A673 (cell line): Measurements from ENCODE around the gene RIC8A.

Experiments
- EZH2 ChIP-seq: fragments of 200-600 bp; sonication (generic); IDR thresholded peaks from 2 replicates; pipeline ENCODE4 v1.6.1; 2017; ENCODE audit warnings: borderline replicate concordance, low read depth, mild to moderate bottlenecking, mixed read lengths, antibody characterized with exemption, low read length; ENCODE audit not compliant: poor library complexity, severe bottlenecking
- TF ChIP-seq, protein P1 (sequence below): fragments of 300-800, 200-600 bp; sonication (generic); conservative IDR thresholded peaks from 2 replicates; pipeline ENCODE4 v1.5.1; 2017; ENCODE audit warnings: low read depth, mild to moderate bottlenecking, antibody characterized with exemption, low read length, moderate library complexity, mixed read lengths

- TF ChIP-seq, protein P1, sequence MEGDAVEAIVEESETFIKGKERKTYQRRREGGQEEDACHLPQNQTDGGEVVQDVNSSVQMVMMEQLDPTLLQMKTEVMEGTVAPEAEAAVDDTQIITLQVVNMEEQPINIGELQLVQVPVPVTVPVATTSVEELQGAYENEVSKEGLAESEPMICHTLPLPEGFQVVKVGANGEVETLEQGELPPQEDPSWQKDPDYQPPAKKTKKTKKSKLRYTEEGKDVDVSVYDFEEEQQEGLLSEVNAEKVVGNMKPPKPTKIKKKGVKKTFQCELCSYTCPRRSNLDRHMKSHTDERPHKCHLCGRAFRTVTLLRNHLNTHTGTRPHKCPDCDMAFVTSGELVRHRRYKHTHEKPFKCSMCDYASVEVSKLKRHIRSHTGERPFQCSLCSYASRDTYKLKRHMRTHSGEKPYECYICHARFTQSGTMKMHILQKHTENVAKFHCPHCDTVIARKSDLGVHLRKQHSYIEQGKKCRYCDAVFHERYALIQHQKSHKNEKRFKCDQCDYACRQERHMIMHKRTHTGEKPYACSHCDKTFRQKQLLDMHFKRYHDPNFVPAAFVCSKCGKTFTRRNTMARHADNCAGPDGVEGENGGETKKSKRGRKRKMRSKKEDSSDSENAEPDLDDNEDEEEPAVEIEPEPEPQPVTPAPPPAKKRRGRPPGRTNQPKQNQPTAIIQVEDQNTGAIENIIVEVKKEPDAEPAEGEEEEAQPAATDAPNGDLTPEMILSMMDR: no peak
- no peak for TF ChIP-seq EZH2
Observed at GRCh38 chr11:230431-230830, 22.9 kb downstream of the RIC8A start.
